ENCODE results near the gene PAPOLB.
A peak's percentile ranks its signal among the peaks of the same experiment; 100 is the strongest.

GRCh38 chr7:4882169-4883032 lies 20.6 kb upstream of the PAPOLB start:
- peak; percentile 19; the same call in 1 of the 2 replicates for TF ChIP-seq ZNF70 (CRISPR knock-in tag; IDR thresholded peaks at IDR 0.05)
- TF ChIP-seq ZFP3 (CRISPR knock-in tag; IDR thresholded peaks at IDR 0.05): 0 out of 2 replicates have a peak, but pooled peaks have one; percentile 2
- no peak for TF ChIP-seq TCF4 (CRISPR knock-in tag; IDR thresholded peaks at IDR 0.05; ENCODE audit: borderline replicate concordance)
- no peak for TF ChIP-seq RARB (CRISPR knock-in tag; IDR thresholded peaks at IDR 0.05)
- TF ChIP-seq PATZ1 (CRISPR knock-in tag; IDR thresholded peaks at IDR 0.05; ENCODE audit: borderline replicate concordance): no peak
- no peak for TF ChIP-seq BACH2 (CRISPR knock-in tag; IDR thresholded peaks at IDR 0.05; ENCODE audit: borderline replicate concordance)
- TF ChIP-seq ARNTL (CRISPR knock-in tag; IDR thresholded peaks at IDR 0.05; ENCODE audit: borderline replicate concordance, low read depth): no peak
- no peak for TF ChIP-seq SNAI2 (CRISPR knock-in tag; IDR thresholded peaks at IDR 0.05)
- no peak for TF ChIP-seq OSR1 (CRISPR knock-in tag; IDR thresholded peaks at IDR 0.05)
- TF ChIP-seq CSDC2 (CRISPR knock-in tag; IDR thresholded peaks at IDR 0.05): no peak
- no peak for TF ChIP-seq ZNF565 (CRISPR knock-in tag; conservative IDR thresholded peaks at IDR 0.05; ENCODE audit: low read depth)
- no peak for TF ChIP-seq ESRRG (CRISPR knock-in tag; IDR thresholded peaks at IDR 0.05)

Data from SK-N-SH treated with all-trans-retinoic acid at 6 μM for 48 hours (cell line).